Stimulated activated CD4-positive, alpha-beta T cell treated with anti-CD3 and anti-CD28 coated beads, TNF-alpha, amount 100 ng/mL, for 24 hours (primary cell): ENCODE results near the gene ABCA6.
"Not testable (repeated sequence)": the region's sequence is repeated elsewhere in the genome, so short reads cannot be mapped to it uniquely, and the experiment has no call there.

ENCODE experiments used
- DNase-seq, 3 experiments: peaks; one replicate each; pipeline ENCODE4 v3.0.0-alpha.2; 2020; ENCODE audit warnings: low read depth in 3 of 3

Gene ABCA6

DNA sequence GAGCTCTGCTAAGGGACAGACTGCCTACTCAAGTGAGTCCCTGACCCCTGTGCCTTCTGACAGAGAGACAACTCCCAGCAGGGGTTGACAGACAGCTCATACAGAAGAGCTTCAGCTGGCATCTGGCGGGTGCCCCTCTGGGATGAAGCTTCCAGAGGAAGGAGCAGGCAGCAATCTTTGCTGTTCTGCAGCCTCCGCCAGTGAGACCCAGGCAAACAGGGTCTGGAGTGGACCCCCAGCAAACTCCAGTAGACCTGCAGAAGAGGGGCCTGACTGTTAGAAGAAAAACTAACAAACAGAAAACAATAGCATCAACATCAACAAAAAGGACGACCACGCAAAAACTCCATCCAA is 70.5 kb downstream of the ABCA6 start:
- DNase-seq = not testable (repeated sequence)

DNA sequence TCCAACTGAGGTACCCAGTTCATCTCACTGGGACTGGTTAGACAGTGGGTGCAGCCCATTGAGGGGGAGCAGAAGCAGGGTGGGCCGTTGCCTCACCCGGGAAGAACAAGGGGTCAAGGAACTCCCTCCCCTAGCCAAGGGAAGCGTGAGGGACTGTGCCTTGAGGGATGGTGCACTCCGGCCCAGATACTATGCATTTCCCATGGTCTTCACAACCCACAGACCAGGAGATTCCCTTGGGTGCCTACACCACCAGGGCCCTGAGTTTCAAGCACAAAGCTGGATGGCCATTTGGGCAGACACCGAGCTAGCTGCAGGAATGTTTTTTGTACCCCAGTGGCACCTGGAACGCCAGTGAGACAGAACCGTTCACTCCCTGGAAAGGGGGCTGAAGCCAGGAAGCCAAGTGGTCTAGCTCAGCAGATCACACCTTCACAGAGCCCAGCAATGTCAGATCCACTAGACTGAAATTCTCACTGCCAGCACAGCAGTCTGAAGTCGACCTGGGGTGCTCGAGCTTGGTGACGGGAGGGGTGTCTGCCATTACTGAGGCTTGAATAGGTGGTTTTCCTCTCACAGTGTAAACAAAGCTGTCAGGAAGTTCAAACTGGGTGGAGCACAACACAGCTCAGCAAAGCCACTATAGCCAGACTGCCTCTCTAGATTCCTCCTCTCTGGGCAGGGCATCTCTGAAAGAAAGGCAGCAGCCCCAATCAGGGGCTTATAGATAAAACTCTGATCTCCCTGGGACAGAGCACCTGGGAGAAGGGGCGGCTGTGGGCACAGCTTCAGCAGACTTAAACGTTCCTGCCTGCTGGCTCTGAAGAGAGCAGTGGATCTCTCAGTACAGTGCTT is 71.1 kb downstream of the ABCA6 start:
- DNase-seq = not testable (repeated sequence)

DNA sequence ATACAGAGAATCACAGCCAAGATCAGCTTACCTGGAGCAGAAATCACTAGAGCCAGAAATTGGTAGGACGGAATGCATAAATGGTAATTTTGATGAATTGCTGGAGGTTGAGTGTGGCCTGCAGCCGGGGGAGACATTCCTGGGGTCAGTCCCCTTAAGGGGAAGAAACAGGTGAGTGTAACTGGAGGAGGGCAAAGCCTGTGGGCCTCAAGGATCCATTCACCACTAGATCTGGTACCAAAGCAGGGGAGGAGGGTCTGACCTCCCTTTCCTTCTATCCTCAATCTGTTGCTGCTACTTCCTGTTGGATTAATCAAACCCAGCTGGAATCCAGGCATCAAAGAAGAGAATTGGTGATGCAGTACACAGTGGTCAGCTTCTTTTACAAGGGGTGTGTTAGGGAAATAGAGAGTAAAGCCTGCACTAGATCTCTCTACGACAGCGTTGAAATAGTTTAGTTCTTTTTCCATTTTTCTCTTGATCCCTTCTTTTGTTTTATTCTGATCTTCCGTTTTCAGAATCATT is 72.4 kb downstream of the ABCA6 start:
- no peak for DNase-seq

GRCh38 chr17:69067274-69068047 is 74.2 kb downstream of the ABCA6 start:
- DNase-seq = no peak

DNA sequence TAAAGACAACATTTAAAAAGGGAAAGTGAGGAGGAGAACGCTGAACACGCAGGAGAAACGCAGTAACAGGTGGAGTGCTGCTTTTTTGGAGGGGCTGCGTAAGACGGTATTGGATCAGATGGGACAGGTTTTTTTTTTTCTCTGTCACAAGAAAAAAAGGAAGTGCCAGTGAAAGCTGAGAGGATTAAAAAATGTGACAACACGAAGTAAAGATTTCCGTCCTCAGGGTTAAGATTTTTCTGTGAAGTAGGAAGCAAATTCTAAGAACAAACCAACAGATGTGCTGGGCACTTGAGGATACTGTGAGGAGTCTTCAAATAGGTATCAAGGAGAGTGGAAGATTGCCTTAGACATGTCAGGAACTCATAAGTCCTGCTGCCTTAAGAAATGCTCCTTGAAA is 75.2 kb downstream of the ABCA6 start:
- DNase-seq = no peak

DNA sequence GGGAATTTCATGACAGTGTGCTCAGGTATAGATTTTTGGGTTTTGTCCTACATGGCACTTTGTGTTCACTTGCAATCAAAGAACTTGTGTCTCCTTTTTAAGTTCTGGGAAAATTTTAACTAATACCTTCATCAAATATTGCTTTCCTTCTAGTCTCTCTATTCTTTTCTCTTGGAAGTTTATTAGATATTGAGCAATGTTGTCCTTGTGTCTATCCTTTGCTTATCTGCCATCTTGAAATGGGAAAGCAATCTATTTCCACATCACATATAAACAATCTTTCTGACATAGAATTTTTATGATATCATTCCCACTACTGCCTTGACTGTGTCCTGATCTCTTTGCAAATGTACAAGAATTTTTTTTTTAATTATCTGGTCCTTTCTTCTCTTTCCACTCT is 76.6 kb downstream of the ABCA6 start:
- DNase-seq = no peak

- no peak for DNase-seq
These were observed 77.2 kb downstream of the ABCA6 start for GRCh38 chr17:69064476-69064875.

DNA sequence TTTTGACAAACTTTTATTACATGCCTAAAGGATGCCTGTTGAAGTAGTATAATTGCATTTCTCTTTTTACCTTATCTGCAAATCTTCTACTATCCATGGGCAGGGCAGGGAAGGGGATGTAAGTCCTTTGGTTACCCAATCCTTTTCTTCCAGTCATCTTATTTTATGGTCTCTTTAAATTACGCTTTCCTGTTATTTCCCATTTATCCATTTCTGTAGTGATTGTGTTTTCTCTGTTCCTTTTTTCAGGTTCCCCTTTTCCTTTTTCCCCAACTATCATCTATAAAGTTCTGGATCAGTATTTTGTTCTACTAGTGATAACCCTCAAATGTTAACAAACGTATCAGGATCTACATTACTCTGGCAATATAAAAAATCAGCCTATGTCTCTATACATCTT is 77.7 kb downstream of the ABCA6 start:
- DNase-seq = no peak

DNA sequence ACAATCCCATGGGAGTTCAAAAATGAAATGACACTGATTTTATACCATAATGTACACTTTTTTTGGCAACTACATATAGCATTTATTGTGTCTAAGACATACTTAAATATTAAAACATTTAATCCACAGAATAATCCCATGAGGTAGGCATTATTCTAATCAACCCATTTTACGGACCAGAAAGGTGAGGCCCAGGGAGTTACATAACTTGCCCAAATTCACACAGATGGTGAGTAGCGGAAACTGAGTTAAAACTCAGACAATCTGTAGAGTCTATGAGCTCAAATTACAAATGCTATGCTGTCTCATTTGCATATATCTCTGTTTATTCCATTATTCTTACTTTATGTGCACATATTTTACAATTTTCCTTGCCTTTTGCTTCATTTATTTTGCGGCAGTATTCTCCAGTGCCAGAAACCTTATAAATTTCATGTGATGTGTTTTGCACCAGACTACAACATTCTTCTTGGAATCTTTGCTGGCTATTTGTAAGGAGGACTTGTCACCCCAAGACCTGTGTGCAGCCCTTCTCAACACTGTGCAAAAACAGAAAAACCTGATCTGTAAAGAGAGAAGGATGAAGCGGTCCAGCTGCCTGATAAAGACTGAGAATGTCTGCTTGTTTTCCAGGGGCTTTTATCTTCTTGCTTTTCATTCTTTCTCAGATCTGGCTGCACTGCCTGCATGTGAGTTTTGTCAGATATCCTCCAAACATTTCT is 78.7 kb downstream of the ABCA6 start:
- no peak for DNase-seq

GRCh38 chr17:69061721-69062556 is 79.8 kb downstream of the ABCA6 start:
- no peak for DNase-seq

- no peak for DNase-seq
These were observed 80.9 kb downstream of the ABCA6 start, which contains the start of gene ABCA9 for GRCh38 chr17:69060822-69061221. ABCA9 (minus strand) TSS chr17:69060927; CDS start chr17:69051126, 9,801 bp downstream.

DNA sequence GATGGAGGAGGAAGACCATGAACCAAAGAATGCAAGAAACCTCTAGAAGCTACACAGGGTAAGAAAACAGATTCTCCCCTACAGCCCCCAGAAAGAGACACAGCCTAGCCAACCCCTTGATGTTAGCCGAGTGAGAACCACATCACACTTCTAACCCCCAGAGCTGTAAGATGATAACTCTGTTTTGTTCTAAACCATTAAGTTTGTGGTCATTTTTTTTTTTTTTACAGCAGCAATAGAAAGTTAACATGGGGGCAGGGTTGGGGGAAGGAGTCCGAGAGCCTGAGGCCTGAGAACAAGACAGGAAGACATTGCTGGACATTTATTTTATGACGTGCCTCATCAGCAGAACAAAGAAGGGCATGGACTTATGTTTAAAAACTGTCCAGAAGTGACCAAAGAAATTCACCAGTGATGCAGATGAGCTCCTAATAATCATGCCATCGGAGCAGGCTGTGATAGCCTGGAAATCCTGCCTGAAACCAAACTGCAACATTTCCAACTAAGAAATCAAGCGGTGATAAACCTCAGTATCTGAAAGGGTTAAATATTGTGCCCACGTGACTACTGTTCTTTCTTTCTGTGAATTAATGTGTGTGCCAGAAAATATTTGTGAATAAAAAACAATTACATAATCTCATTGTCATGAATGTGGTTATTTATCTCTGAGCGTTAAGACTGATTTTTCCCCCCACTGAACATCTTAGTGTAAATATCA is 82.1 kb downstream of the ABCA6 start:
- DNase-seq = no peak

DNA sequence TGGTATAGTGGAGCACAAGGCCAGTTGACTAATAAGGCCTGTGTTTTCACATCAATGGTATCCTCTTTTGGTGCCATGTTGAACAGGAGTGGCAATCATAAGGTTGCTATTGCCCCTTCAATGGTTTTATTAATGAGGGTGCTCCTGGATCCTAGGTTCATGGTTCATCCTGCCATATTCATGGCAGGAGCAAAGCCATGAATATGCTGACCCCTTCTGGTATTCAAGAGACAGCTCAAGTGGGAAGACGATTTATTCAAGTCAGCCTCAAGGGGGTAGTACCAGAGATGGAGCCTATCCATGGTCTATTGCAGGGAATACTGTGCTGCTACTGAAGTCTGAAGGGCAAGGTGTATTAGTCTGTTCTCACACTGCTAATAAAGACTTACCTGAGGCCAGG is 83.5 kb downstream of the ABCA6 start:
- DNase-seq = no peak

GRCh38 chr17:69057280-69057679 is 84.4 kb downstream of the ABCA6 start:
- DNase-seq = no peak

DNA sequence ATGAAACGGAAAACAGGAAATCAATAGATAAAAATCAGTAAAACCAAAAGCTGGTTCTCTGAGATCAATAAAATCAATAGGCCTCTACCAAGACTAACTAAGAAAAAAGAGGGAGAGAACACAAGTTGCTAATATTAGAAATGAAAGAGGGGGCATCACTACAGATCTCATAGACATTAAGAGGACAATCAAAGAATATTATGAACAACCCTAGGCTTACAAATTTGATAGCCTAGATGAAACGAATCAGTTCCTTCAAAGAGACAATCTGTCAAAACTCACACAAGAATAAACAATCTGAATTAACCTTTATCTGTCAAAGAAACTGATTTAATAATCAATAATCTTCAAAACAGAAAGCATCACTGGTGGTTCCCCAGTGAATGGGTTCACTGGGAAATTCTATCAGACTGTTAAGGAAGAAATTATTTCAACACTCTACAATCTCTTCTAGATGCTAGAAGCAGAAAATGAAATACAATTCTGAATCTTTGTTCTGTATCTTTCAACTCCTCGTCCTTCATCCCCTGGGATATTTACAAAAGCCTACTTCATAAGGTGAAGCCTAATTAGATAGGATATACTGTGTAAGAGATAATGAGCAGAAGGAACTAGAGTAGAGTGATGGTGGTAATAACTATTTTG is 85.4 kb downstream of the ABCA6 start:
- no peak for DNase-seq

GRCh38 chr17:69055334-69055733 is 86.4 kb downstream of the ABCA6 start:
- DNase-seq = no peak

- no peak for DNase-seq
These were observed 90.5 kb downstream of the ABCA6 start for GRCh38 chr17:69050999-69051775.

DNA sequence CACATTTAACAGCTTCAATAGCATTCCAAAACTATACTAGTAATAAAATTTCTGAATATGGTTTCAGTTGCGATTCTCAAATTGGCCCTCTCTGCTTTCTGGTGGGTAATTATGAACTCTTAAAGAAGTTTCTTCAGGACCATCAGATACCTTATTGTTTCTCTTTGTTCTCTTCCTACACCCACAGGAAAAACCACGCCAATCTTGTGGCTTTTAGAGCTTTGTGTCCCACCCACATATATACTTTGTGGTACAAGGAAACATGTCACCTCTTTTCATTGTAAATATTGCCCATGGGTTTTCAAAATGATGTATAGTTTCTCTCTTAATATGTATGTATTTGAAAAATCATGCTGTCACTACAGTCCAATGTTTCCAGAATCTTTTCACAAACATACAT is 93.1 kb downstream of the ABCA6 start:
- no peak for DNase-seq
